Keratinocyte (primary cell): ENCODE measurements around the gene TSHZ2. TPM values are rescaled to one million over a fixed set of nuclear protein-coding genes. Genes with fewer than 3 reads are reported as not detected.

ENCODE experiments used
- DNase-seq: peaks from one replicate; pipeline ENCODE4 v3.0.0-alpha.2; 2011; ENCODE audit warnings: low read depth, missing footprints, low spot score
- FAIRE-seq: peaks from 2 replicates; lab custom pipeline; 2011; peaks lifted over from hg19 to GRCh38; lab: Jason Lieb, UNC
- H2AFZ ChIP-seq: 2 replicates; pipeline ENCODE4 v1.6.0; 2012; ENCODE audit warnings: low read length, control low read depth, inconsistent platforms; ENCODE audit not compliant: control insufficient read depth
- H3K27ac ChIP-seq: 2 replicates; pipeline ENCODE4 v1.5.1; 2011; ENCODE audit warnings: low read length; ENCODE audit not compliant: control insufficient read depth, insufficient read depth
- H3K27me3 ChIP-seq: 3 replicates; pipeline ENCODE4 v1.6.0; 2011; ENCODE audit warnings: low read length; ENCODE audit not compliant: control insufficient read depth, insufficient read depth; ENCODE audit errors: extremely low read depth
- H3K36me3 ChIP-seq, 2 experiments: 2 replicates in 1 of 2; 3 replicates in 1 of 2; pipeline ENCODE4 v1.5.1; 2011; ENCODE audit warnings: low read length in 2 of 2, mild to moderate bottlenecking in 1 of 2; ENCODE audit not compliant: control insufficient read depth in 2 of 2, insufficient read depth in 2 of 2; ENCODE audit errors: extremely low read depth in 1 of 2
- H3K4me1 ChIP-seq: 3 replicates; pipeline ENCODE4 v1.5.1; 2011; ENCODE audit warnings: low read length; ENCODE audit not compliant: control insufficient read depth, insufficient read depth; ENCODE audit errors: extremely low read depth
- H3K4me2 ChIP-seq: 3 replicates; pipeline ENCODE4 v1.6.0; 2011; ENCODE audit warnings: low read depth, low read length; ENCODE audit not compliant: control insufficient read depth, insufficient read depth; ENCODE audit errors: extremely low read depth
- H3K4me3 ChIP-seq, 3 experiments: fragments of 200-600 bp in 1 of 3; sonication (generic) in 1 of 3; 2 replicates in 2 of 3; 3 replicates in 1 of 3; pipeline ENCODE4 v1.5.1; 2011 to 2016; ENCODE audit warnings: low read length in 3 of 3, mild to moderate bottlenecking in 3 of 3, control low read depth in 2 of 3, inconsistent platforms in 1 of 3, low read depth in 1 of 3, mixed read lengths in 1 of 3, mixed run types in 1 of 3, moderate library complexity in 1 of 3; ENCODE audit not compliant: control insufficient read depth in 2 of 3, insufficient read depth in 2 of 3; ENCODE audit errors: extremely low read depth in 1 of 3
- H3K79me2 ChIP-seq: 2 replicates; pipeline ENCODE4 v1.6.0; 2012; ENCODE audit warnings: low read length; ENCODE audit not compliant: control insufficient read depth, insufficient read depth
- H3K9ac ChIP-seq: 3 replicates; pipeline ENCODE4 v1.6.0; 2011; ENCODE audit warnings: low read length; ENCODE audit not compliant: control insufficient read depth, insufficient read depth; ENCODE audit errors: extremely low read depth
- H3K9me1 ChIP-seq: 3 replicates; pipeline ENCODE4 v1.6.0; 2011; ENCODE audit warnings: low read length; ENCODE audit not compliant: control insufficient read depth, insufficient read depth; ENCODE audit errors: extremely low read depth
- H3K9me3 ChIP-seq: 2 replicates; pipeline ENCODE4 v1.5.1; 2012; ENCODE audit warnings: low read depth, low read length; ENCODE audit not compliant: control insufficient read depth
- H4K20me1 ChIP-seq: 3 replicates; pipeline ENCODE4 v1.6.0; 2011; ENCODE audit warnings: low read length; ENCODE audit not compliant: control insufficient read depth, insufficient read depth; ENCODE audit errors: extremely low read depth
- CTCF ChIP-seq, 3 experiments: IDR thresholded peaks in 1 of 3; conservative IDR thresholded peaks in 1 of 3; optimal IDR thresholded peaks in 1 of 3; 2 replicates in 2 of 3; 3 replicates in 1 of 3; pipeline versions ENCODE3 to v1.5.1; 2011; ENCODE audit warnings: low read length in 3 of 3, mild to moderate bottlenecking in 3 of 3, moderate library complexity in 2 of 3, control low read depth in 1 of 3, inconsistent platforms in 1 of 3; ENCODE audit not compliant: insufficient read depth in 2 of 3; ENCODE audit errors: extremely low read depth in 1 of 3
- EZH2 ChIP-seq: IDR thresholded peaks from one replicate; pipeline ENCODE4 v1.6.1; 2012; ENCODE audit warnings: inconsistent platforms, mild to moderate bottlenecking, low read length, moderate library complexity
- dilution Hi-C: fragments of 300-500 bp; cut with MboI; formaldehyde crosslinking; loops from one replicate; pipeline ENCODE4 v1.7.0; 2020; ENCODE audit warnings: low sequenced_read_pairs; ENCODE audit not compliant: extremely low pct_ligation_motif_present
- polyA plus RNA-seq, 5 experiments: library from polyadenylated mRNA; depleted of rRNA in 3 of 5; stranded (reverse) in 3 of 5; stranded (forward) in 1 of 5; unstranded in 1 of 5; fragments of >200 nt; gene quantifications; 1 replicate in 1 of 5; 2 replicates in 3 of 5; 3 replicates in 1 of 5; pipeline versions ENCODE4 v1.2.1 to v1.2.3, GENCODE V29; 2011 to 2012; ENCODE audit warnings: missing spikeins in 2 of 5, low read depth in 1 of 5, low replicate concordance in 1 of 5

TSHZ2 gene
- polyA plus RNA-seq, 1 donor (not counting 4 experiments of a cell fraction or from before 2014, with no cell fraction given) = 1.1 TPM

- H3K36me3 ChIP-seq = no peaks in the 10 kb centered on the region
- no peak overlapping the region for H3K4me3 ChIP-seq
- H4K20me1 ChIP-seq = no peaks in the 10 kb centered on the region
- FAIRE-seq = no peak
- no peak overlapping the region for H3K4me2 ChIP-seq
- dilution Hi-C loops = no loop called here
- H3K9ac ChIP-seq = no peak overlapping the region
- no peaks in the 10 kb centered on the region for H3K9me1 ChIP-seq
- H3K27me3 ChIP-seq = no peaks in the 10 kb centered on the region
- H3K27ac ChIP-seq = no peak overlapping the region
- no peak overlapping the region for H2AFZ ChIP-seq
- no peaks in the 10 kb centered on the region for H3K79me2 ChIP-seq
- no peak for TF ChIP-seq CTCF (optimal IDR thresholded peaks at IDR 0.05 in 1 of 3, IDR thresholded peaks at IDR 0.05 in 1 of 3, conservative IDR thresholded peaks at IDR 0.05 in 1 of 3; ENCODE audit: extremely low read depth in 1 of 3, insufficient read depth in 2 of 3, low read length in 3 of 3)
- TF ChIP-seq EZH2 = no peak
- H3K9me3 ChIP-seq = no peaks in the 10 kb centered on the region
- no peak for DNase-seq
- no peaks in the 10 kb centered on the region for H3K4me1 ChIP-seq
Measured at GRCh38 chr20:53297154-53297529, 325.0 kb downstream of the TSHZ2 start.

- H3K4me2 ChIP-seq = no peak overlapping the region
- no peak for FAIRE-seq
- no peaks in the 10 kb centered on the region for H3K79me2 ChIP-seq
Measured at GRCh38 chr20:53298260-53298659, 326.1 kb downstream of the TSHZ2 start.

More at GRCh38 chr20:53298260-53298659, 326.1 kb downstream of the TSHZ2 start:
- no peak for DNase-seq
- Histone ChIP-seq H3K9ac (no peak overlapping the region), H3K9me1 (no peaks in the 10 kb centered on the region), H3K36me3 (no peaks in the 10 kb centered on the region), H4K20me1 (no peaks in the 10 kb centered on the region), H3K27me3 (no peaks in the 10 kb centered on the region), H2AFZ (no peak overlapping the region), H3K4me1 (no peaks in the 10 kb centered on the region), H3K4me3 (no peak overlapping the region), H3K27ac (no peak overlapping the region), H3K9me3 (no peaks in the 10 kb centered on the region)
- TF ChIP-seq EZH2 = no peak
- no peak for TF ChIP-seq CTCF (optimal IDR thresholded peaks at IDR 0.05 in 1 of 3, IDR thresholded peaks at IDR 0.05 in 1 of 3, conservative IDR thresholded peaks at IDR 0.05 in 1 of 3; ENCODE audit: extremely low read depth in 1 of 3, insufficient read depth in 2 of 3, low read length in 3 of 3)
- dilution Hi-C loops = no loop called here
